ENCODE measurements around the gene CYLD.
A peak's percentile ranks its signal among the peaks of the same experiment; 100 is the strongest.

The CYLD gene

DNA sequence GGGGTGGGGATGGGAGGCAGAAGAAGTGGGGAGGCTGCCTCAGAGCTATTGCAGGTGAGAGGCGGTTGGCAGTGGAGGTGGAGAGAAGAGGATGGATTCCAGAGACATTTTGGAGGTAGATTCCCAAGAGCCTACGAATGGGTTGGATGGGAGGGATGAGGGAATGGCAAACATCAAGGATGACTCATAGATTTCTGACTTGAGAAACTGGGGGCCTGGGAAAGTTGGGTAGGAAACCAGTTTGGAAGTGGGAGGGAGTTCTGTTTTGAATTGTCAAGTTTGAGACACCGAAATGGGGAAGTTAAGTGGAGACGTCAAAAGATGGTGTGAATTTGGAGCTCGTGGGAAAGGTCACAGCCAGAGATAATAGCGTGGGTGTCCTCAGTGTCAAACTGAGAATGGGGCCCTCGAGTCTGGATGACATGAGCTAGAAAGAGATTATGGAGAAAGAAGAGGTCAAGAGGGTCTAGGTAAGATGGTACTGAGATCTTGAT is 6.2 kb upstream of the CYLD start:
- TF ChIP-seq PRDM2 (tag by site-specific recombination; IDR thresholded peaks at IDR 0.05; ENCODE audit: borderline replicate concordance) (no peak), EGR2 (tag by site-specific recombination; IDR thresholded peaks at IDR 0.05; ENCODE audit: low read depth) (peak; percentile 61; the same call in 1 of the 2 replicates), ZNF280C (tag by site-specific recombination; IDR thresholded peaks at IDR 0.05) (no peak), YY2 (tag by site-specific recombination; IDR thresholded peaks at IDR 0.05) (no peak), KLF8 (tag by site-specific recombination; IDR thresholded peaks at IDR 0.05) (no peak)
- CTCF ChIA-PET: interaction anchor here (0.8 kb wide), 1 partner anchor 12 kb away, joined by 4 read pairs; no protein-coding TSS in a partner anchor
- Histone ChIP-seq H3K4me3 (ENCODE audit: low read depth, low read length) (no peak overlapping the region), H3K27ac (ENCODE audit: extremely low read depth, low read depth, low read length) (no peak overlapping the region), H3K9me3 (ENCODE audit: control insufficient read depth, insufficient read depth, low read depth, low read length) (no peaks in the 10 kb centered on the region), H3K36me3 (ENCODE audit: control insufficient read depth in 2 of 2, insufficient read depth in 1 of 2, low read length in 2 of 2) (no peaks in the 10 kb centered on the region), H3K4me1 (ENCODE audit: control insufficient read depth, insufficient read depth, low read length) (no peaks in the 10 kb centered on the region)
- POLR2A ChIA-PET: no interaction called here

DNA sequence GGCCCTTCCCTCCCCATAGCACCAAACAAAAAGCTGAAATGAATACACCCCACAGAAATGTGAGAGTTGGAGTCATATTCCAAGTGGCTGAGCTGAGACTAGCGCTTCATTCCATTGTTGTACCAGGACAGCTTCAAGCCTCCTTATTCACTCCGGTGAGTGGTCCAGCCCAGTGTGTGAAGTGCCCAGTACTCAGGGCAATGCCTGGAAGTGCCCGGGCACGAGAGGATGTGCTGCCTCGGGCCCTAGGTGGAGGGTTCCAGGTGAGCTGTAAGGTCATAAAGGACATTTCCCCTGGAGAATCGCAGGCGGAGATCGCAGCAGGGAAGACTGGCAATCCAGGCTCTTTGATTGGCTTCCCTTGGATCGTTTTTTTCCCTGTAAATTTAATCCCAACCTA is 5.4 kb upstream of the CYLD start:
- Histone ChIP-seq H3K36me3 (ENCODE audit: control insufficient read depth in 2 of 2, insufficient read depth in 1 of 2, low read length in 2 of 2) (no peaks in the 10 kb centered on the region), H3K4me1 (ENCODE audit: control insufficient read depth, insufficient read depth, low read length) (no peaks in the 10 kb centered on the region; the same call in 1 of the 2 replicates), H3K4me3 (ENCODE audit: low read depth, low read length) (no peak overlapping the region), H3K9me3 (ENCODE audit: control insufficient read depth, insufficient read depth, low read depth, low read length) (no peaks in the 10 kb centered on the region), H3K27ac (ENCODE audit: extremely low read depth, low read depth, low read length) (no peak overlapping the region)
- ChIA-PET CTCF (interaction anchor here (0.7 to 1.4 kb wide), 3 partner anchors 11 to 214 kb away, joined by 3 to 4 read pairs (median 4); no protein-coding TSS in a partner anchor), POLR2A (no interaction called here)
- TF ChIP-seq ZNF776 (tag by site-specific recombination; IDR thresholded peaks at IDR 0.05; ENCODE audit: borderline replicate concordance): no peak
- TF ChIP-seq ZNF501 (tag by site-specific recombination; IDR thresholded peaks at IDR 0.05): no peak
- no peak for TF ChIP-seq SALL2 (tag by site-specific recombination; IDR thresholded peaks at IDR 0.05; ENCODE audit: borderline replicate concordance)
- no peak for TF ChIP-seq ZNF423 (tag by site-specific recombination; IDR thresholded peaks at IDR 0.05)
- TF ChIP-seq ZNF596 (tag by site-specific recombination; IDR thresholded peaks at IDR 0.05): no peak
- TF ChIP-seq EGR2 (tag by site-specific recombination; IDR thresholded peaks at IDR 0.05; ENCODE audit: low read depth): no peak
- TF ChIP-seq, protein P1, sequence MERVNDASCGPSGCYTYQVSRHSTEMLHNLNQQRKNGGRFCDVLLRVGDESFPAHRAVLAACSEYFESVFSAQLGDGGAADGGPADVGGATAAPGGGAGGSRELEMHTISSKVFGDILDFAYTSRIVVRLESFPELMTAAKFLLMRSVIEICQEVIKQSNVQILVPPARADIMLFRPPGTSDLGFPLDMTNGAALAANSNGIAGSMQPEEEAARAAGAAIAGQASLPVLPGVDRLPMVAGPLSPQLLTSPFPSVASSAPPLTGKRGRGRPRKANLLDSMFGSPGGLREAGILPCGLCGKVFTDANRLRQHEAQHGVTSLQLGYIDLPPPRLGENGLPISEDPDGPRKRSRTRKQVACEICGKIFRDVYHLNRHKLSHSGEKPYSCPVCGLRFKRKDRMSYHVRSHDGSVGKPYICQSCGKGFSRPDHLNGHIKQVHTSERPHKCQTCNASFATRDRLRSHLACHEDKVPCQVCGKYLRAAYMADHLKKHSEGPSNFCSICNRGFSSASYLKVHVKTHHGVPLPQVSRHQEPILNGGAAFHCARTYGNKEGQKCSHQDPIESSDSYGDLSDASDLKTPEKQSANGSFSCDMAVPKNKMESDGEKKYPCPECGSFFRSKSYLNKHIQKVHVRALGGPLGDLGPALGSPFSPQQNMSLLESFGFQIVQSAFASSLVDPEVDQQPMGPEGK (tag by site-specific recombination; IDR thresholded peaks at IDR 0.05): no peak
- TF ChIP-seq, protein P2, sequence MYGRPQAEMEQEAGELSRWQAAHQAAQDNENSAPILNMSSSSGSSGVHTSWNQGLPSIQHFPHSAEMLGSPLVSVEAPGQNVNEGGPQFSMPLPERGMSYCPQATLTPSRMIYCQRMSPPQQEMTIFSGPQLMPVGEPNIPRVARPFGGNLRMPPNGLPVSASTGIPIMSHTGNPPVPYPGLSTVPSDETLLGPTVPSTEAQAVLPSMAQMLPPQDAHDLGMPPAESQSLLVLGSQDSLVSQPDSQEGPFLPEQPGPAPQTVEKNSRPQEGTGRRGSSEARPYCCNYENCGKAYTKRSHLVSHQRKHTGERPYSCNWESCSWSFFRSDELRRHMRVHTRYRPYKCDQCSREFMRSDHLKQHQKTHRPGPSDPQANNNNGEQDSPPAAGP (tag by site-specific recombination; IDR thresholded peaks at IDR 0.05): no peak
- TF ChIP-seq ZNF335 (tag by site-specific recombination; conservative IDR thresholded peaks at IDR 0.05): no peak
- no peak for TF ChIP-seq ZNF19 (tag by site-specific recombination; IDR thresholded peaks at IDR 0.05; ENCODE audit: low read depth)
- TF ChIP-seq, protein P3, sequence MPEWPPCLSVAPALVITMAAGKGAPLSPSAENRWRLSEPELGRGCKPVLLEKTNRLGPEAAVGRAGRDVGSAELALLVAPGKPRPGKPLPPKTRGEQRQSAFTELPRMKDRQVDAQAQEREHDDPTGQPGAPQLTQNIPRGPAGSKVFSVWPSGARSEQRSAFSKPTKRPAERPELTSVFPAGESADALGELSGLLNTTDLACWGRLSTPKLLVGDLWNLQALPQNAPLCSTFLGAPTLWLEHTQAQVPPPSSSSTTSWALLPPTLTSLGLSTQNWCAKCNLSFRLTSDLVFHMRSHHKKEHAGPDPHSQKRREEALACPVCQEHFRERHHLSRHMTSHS (tag by site-specific recombination; IDR thresholded peaks at IDR 0.05): no peak
- TF ChIP-seq ZNF677 (tag by site-specific recombination; IDR thresholded peaks at IDR 0.05): no peak
- TF ChIP-seq KLF7 (tag by site-specific recombination; IDR thresholded peaks at IDR 0.05; ENCODE audit: borderline replicate concordance): no peak
- no peak for TF ChIP-seq ZNF174 (tag by site-specific recombination; IDR thresholded peaks at IDR 0.05)

All from HEK293 (cell line).